Cerebellar nuclear complex (tissue), 1 donor: ENCODE results near the gene GALNT1.

Experiments used
- DNase-seq, 2 experiments: peaks; one replicate each; lab custom pipeline; 2025; lab: John Stamatoyannopoulos, UW

The GALNT1 gene

GRCh38 chr18:35717182-35717581, 135.6 kb downstream of the GALNT1 start:
- no peak for DNase-seq

GRCh38 chr18:35721431-35722081, 140.0 kb downstream of the GALNT1 start:
- DNase-seq, result no peak

DNA sequence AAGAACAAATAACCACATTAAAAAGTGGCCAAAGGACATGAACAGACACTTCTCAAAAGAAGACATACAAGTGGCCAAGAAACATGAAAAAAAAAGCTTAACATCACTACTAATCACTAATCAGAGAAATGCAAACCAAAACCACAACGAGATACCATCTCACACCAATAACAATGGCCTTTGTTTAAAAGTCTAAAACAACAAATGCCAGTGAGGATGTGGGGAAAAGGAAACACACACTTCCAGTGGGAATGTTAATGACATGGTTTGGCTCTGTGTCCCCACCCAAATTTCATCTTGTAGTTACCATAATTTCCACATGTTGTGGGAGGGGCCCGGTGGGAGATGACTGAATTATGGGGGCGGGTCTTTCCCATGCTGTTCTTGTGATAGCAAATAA, 147.1 kb downstream of the GALNT1 start:
- no peak for DNase-seq

DNA sequence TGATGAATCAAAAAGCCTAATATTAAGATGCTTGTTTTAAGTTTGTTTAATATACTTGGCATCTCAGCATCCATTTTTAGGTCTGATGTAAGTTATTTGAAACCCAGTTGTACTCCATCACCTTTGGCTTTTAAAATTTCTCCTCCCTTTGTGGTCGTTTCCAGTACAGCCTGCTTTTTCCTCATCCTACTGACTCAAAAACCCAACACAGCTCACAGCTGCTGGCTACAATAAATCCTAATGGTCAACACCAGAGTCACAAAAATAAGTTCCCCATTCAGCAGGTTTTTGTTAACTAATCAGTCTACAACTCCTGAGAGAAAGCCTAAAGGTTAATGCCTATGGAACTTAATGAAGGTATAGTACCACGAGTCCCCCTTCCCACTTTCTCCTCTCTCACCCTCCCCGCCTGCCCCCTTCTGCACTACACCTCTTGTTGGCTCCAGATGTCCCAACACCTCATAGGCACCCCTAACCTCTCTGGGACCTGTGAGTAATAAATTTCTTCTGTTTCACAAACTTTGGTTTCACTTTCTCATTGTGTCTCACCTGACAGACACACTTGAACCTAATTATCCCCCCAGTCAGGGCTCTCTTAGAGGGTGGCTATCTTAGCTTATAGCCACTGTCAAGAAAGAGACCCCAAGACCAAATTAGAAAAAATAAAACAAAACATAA, 148.6 kb downstream of the GALNT1 start:
- DNase-seq, result no peak

- DNase-seq, result no peak
These were observed 149.3 kb downstream of the GALNT1 start for GRCh38 chr18:35730691-35731370.

- DNase-seq, result no peak
These were observed 150.2 kb downstream of the GALNT1 start for GRCh38 chr18:35731701-35732100.

DNA sequence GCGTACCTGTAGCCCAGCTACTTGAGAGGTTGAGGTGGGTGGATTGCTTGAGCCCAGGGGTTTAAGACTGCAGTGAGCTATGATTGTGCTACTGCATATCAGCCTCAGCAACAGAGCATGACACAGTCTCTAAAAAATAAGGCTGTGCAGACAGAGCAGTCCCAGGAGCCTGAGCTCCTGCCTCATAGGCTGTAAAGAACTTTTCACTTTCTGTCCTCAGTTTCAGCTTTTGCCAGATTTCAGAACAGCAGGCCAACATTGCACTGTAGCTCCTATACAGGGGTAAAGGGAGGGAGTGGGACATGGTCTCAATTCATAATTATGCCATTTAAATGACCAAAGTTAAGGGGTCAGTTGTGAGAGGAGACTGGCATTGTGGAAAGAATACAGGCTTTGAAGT, 150.6 kb downstream of the GALNT1 start:
- DNase-seq, result no peak

DNA sequence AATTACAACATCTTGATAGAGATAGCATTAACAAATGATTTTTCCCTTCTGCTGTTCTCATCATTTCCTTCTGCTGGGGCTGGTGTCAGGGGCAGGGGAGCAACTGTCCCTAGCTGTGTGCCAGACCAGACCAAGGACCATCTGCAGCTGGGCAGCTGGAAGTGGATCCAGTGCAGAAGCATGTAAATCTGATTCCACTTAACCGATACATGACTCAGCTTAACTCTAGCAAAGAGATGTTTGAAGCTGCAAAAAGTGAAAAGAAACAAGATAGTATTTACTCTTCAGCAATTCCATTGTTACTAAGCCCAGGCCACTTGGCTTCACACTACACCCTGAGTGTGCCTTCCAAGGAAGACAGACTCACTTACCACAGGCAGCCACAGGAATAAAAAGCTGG, 151.1 kb downstream of the GALNT1 start:
- DNase-seq, result no peak

DNA sequence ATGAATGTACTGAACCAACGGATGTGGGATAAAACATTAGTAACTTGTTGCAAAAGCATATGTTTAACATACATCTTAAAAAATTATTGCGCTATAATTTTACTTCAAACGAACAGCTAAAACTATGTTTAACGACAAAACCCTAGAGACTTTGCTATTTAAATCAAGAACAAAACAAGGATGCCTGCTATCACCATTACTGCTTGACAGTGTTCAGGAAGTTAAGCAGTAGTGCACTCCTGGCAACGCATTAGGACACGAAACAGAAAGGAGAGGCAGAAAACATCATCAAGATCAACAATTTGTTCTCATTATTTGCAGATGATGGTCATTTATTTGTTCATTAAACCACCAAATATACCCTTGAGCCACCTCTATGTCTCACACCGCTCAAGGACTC, 151.9 kb downstream of the GALNT1 start:
- DNase-seq, result no peak

- DNase-seq, result no peak
These were observed 155.2 kb downstream of the GALNT1 start for GRCh38 chr18:35736696-35737095.

GRCh38 chr18:35739778-35740177, 158.2 kb downstream of the GALNT1 start:
- DNase-seq, result no peak

DNA sequence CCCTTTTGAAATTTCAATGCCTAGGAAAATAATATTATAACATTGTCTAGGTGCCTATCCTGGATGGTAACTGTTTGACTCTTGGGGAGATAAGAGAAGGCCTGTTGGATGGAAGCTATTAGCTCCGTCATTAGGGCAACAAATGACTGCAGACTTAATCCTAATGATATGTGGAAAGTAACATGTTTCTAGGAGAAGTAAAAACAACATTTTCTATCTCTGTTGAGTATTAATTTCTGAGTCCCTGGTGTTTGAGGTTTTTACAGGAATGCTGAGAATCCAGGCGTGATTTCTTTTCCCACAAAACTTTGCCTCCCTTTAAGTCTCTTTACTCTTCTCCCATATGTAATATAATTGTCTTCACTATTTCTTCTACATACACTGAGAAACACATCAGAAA, 159.1 kb downstream of the GALNT1 start:
- DNase-seq, result no peak

DNA sequence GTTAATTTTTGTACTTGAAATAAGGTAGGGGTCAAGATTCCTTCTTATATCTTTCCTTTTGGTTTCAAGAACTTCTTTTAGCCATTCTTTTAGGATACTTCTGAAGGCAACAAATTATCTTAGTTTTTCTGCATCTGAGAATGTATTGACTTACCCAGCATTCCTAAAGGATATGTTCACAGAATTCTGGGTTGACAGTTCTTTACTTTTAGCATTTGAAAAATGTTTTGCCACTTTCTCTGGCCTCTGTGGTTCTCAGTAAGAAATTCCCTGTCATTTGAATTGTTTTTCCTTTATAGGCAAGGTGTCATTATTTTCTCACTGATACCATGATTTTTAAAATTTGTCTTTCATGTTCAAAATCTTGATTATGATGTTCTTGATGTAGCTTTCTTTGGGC, 162.4 kb downstream of the GALNT1 start:
- no peak for DNase-seq

- no peak for DNase-seq
These were observed 164.3 kb downstream of the GALNT1 start for GRCh38 chr18:35745814-35746213.

DNA sequence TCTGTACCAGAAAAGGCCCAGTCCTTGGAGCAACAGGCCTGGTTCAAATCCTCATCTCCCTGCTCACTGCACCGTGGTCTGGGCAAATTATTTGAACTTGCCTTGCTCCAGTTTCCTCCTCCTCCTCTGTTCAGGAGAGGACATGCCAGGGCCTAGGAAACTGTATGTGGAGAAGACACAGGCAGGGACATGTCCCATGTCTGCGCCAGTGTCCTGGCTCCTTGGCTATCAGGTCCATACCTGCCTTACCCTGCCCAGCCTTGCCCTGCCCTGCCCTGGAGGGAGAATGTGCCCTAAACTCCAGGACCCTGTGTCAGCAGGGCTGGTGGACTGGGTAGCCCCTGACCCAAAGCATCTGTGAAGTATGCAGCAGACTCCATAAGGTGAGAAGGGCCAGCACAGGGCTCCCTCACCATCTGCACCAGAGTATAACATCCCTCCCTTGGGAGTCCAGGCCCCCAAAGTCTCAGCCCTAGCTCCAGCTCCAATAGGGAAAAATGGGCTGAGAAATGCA, 165.3 kb downstream of the GALNT1 start:
- DNase-seq, result no peak

DNA sequence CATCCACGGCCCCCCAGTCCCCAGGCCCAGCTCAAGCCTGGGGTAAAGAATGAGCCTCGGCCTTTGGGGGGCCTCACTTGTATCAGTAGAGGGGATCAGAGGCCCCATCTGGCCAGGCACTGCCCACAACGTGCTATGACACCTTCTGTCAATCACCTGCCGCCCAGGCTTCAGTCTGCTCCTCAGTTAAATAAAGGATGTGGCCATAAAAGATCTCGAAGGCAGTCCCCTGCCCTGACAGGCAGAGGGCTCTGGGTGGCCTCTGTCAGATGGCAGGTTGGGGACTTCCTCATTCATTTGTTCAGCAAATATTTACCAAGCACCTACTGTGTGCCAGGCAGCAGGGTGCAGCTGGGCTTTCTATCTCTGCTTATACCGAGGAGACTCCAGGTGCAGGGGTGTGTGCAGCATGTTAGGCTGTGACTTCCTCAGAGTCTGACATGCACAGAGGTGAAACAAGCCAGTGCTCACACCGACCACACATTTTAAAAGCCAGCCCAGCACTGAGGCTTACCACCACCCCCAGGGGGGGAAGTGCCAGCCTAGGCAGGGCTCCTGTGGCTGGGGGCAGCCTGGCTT, 166.4 kb downstream of the GALNT1 start:
- no peak for DNase-seq

DNA sequence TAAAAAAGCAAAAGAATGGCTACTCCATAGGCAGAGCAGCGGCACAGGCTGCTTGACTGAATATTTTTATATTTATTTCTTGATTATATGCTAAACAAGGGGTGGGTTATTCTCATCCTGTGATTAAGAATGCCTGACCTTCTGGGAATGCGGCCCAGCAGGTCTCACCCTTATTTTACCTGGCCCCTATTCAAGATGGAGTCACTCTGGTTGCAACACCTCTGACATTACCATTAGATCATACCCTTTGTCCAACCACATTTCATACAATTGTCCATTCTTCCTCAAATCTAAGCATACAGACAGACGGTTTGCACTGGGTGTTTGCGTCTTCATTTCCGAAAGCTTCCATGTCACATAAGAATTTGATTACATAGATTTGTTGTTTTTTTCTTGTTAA, 168.2 kb downstream of the GALNT1 start:
- no peak for DNase-seq

GRCh38 chr18:35750929-35751328, 169.4 kb downstream of the GALNT1 start:
- DNase-seq, result no peak

DNA sequence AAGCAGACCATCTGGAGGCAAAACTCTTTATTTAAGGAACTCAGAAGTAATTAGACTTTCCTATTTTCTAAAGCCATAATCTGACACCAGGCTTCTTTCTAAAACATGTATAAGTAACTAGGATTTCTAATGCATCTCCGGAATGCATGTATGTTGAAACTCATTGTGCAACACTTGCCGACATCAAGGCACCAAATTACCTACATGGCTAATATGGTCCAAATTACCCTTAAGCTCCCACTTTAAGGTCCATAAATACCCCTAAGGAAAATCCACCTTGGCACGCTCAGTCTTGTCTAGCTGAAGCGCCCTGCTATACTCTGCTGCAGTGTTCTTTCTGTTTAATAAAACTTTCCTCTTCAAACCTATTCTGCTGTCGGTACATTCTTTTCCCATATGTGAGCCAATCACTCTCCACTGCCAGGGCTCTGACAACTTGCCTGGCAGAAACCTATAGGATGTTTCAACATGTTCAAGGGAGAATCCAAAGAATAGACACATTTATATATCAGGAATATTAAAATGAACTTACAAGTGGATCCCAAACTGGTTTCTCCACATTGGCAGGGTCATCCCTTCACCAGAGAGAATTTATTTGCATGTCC, 171.9 kb downstream of the GALNT1 start:
- DNase-seq, result no peak

DNA sequence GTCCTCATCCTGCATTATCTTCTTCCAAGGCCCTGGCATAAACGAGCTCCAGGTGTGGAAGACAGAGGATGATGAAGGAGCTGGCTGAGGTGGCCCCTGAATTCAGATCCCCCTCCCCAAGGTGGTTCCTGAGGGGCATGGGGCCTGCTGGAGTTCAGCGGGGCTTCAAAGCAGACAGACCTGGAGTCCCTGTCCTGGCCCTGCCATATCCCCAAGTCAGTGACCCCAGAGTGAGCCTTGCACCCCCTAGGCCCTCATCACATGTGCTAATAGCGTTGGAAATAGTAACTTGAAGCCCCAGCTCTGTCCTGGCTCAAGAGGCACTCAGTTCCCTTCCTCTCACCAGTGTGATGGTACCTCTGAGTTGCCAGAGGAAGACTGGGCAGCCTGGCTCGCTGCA, 172.9 kb downstream of the GALNT1 start:
- no peak for DNase-seq

- no peak for DNase-seq
These were observed 173.8 kb downstream of the GALNT1 start for GRCh38 chr18:35755369-35755768.

DNA sequence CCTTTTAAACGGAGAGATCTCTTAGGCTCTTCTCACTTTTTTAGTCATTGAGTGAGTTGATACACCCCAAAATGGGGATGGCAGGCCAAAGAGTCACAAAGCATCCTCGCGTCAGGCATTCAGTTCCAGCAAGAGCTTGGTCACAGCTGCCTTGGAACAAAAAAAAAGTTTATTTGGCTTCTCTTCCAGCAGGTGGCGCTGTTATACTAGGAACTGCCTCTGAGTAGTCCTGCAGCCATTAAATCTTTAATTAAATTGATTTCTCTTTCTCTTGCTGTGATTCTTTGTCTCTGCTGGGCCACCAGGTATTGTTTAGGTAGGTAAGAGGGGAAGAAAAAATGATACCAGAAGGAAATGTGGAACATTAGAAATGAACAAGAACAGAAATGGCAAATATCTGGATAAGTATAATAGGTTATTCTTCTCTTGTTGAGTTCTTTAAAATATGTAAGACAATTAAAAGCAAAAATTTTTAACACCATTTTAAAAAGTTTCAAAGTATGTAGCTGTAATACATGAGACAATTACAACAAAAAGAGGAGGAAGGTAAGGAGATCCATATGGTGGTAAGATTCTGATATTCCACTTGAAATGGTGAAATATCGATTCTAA, 175.1 kb downstream of the GALNT1 start:
- DNase-seq, result no peak
